Endothelial cell of umbilical vein (primary cell): Measurements from ENCODE around the gene SLC25A33.

ENCODE experiments used
- CTCF ChIP-seq, 2 donors: IDR thresholded peaks; 1 replicate in 1 of 2; 2 replicates in 1 of 2; pipeline ENCODE4 v1.5.1; 2011; ENCODE audit warnings: low read length in 2 of 2, mild to moderate bottlenecking in 2 of 2, moderate library complexity in 2 of 2, control low read depth in 1 of 2, inconsistent platforms in 1 of 2, low read depth in 1 of 2; ENCODE audit not compliant: insufficient read depth in 1 of 2; ENCODE audit errors: extremely low read depth in 1 of 2
- EZH2 ChIP-seq: IDR thresholded peaks from 2 replicates; pipeline ENCODE4 v1.6.1; 2012; ENCODE audit warnings: borderline replicate concordance, low read depth, mild to moderate bottlenecking, moderate library complexity, low read length, inconsistent platforms; ENCODE audit not compliant: severe bottlenecking
- FOS ChIP-seq: IDR thresholded peaks from 2 replicates; pipeline ENCODE4 v1.6.1; 2011; ENCODE audit warnings: mild to moderate bottlenecking, low read length, moderate library complexity, borderline replicate concordance; ENCODE audit not compliant: insufficient read depth
- MAX ChIP-seq: IDR thresholded peaks from 2 replicates; pipeline ENCODE4 v1.6.1; 2011; ENCODE audit not compliant: insufficient read depth, insufficient read length
- POLR2A ChIP-seq: IDR thresholded peaks from 2 replicates; pipeline ENCODE4 v1.6.1; 2012; ENCODE audit warnings: low read depth, mild to moderate bottlenecking, control low read depth, low read length
- POLR2AphosphoS5 ChIP-seq: IDR thresholded peaks from 2 replicates; pipeline ENCODE4 v1.6.1; 2012; ENCODE audit warnings: low read depth, mild to moderate bottlenecking, control low read depth, low read length, moderate library complexity; ENCODE audit not compliant: insufficient read depth

- no peak for TF ChIP-seq POLR2AphosphoS5
- TF ChIP-seq CTCF (IDR thresholded peaks at IDR 0.05; ENCODE audit: extremely low read depth in 1 of 2, insufficient read depth in 1 of 2, low read depth in 1 of 2, low read length in 2 of 2): no peak
- no peak for TF ChIP-seq MAX
- no peak for TF ChIP-seq POLR2A
- no peak for TF ChIP-seq EZH2
- TF ChIP-seq FOS: no peak
These were observed 94.2 kb downstream of the SLC25A33 start for GRCh38 chr1:9633493-9633892.
